GM12874 (cell line): ENCODE measurements around the gene METAP2.

Source experiments
- CTCF ChIP-seq: IDR thresholded peaks from 2 replicates; pipeline ENCODE4 v1.5.1; 2011; ENCODE audit warnings: low read depth, mild to moderate bottlenecking, control low read depth, low read length, moderate library complexity; ENCODE audit not compliant: insufficient read depth

Gene METAP2

GRCh38 chr12:95551305-95551704, 77.4 kb downstream of the METAP2 start, which contains the start of gene USP44:
Gene USP44, minus strand, starts transcription at chr12:95551476. Its CDS starts 17,220 bp downstream, at chr12:95534256.
- TF ChIP-seq CTCF: no peak

- TF ChIP-seq CTCF: no peak
These were observed 78.1 kb downstream of the METAP2 start for GRCh38 chr12:95551913-95552516.

- no peak for TF ChIP-seq CTCF
These were observed 79.4 kb downstream of the METAP2 start for GRCh38 chr12:95553197-95553943.

- TF ChIP-seq CTCF: no peak
These were observed 80.7 kb downstream of the METAP2 start for GRCh38 chr12:95554532-95555071.

GRCh38 chr12:95557625-95558024, 83.7 kb downstream of the METAP2 start:
- no peak for TF ChIP-seq CTCF
